Retinal pigment epithelial cell (primary cell): ENCODE data around the gene CMTM5.

Experiments used
- DNase-seq: peaks from one replicate; pipeline ENCODE4 v3.0.0-alpha.2; 2010; ENCODE audit warnings: low read depth
- H3K4me3 ChIP-seq: 2 replicates; pipeline ENCODE4 v1.5.1; 2011; ENCODE audit warnings: mild to moderate bottlenecking, low read length, control low read depth, moderate library complexity
- CTCF ChIP-seq: conservative IDR thresholded peaks from 2 replicates; pipeline ENCODE4 v1.5.1; 2011; ENCODE audit warnings: low read depth, low read length, control low read depth, inconsistent platforms

Gene CMTM5

GRCh38 chr14:23346693-23347405 lies 30.0 kb upstream of the CMTM5 start:
- DNase-seq = no peak
- no peak for TF ChIP-seq CTCF
- no peak overlapping the region for H3K4me3 ChIP-seq

DNA sequence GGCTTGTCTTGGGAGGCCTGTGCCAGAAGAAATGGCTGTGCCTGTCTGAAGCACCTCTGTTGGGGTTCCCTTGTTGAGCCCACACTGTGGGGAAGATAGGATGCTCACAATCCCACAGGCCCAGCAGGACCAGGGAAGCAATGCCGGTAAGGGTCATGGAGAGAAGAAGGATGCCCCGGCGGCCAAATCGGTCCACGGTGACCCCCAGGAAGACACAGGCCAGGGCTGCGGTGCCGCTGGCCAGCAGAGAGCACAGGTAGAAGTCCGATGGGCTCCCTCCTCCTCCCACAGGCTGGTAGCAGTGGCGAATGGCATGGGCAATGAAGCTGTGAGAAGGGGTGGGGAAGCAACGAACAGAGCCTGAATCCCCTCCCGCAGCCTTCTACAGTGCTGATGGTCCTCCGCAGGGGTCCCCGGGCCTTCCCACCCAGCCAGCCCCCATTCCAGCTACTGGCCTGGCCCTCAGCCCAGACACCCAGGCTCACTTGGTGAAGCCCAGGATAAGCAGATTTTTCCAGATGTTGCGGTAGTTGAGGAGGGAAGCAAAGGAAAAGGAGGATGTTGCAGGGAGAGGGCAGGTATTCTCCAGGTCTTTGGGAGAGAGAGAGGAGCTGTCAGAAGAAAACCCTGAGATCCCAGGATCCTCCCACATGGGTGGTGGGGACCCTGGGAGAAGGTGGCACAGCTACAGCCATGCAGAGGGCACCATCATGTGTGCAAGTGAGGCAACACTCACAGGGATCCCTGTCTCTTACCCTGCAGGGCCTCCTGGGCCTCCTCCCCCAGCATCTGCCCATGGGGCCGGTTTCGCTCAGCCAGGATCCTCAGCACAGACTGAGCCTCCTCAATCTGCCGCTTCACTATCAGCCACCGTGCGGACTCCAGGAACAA lies 29.2 kb upstream of the CMTM5 start:
- no peak for DNase-seq
- TF ChIP-seq CTCF = no peak
- H3K4me3 ChIP-seq = no peak overlapping the region

GRCh38 chr14:23348297-23348655 lies 28.6 kb upstream of the CMTM5 start:
- H3K4me3 ChIP-seq = no peak overlapping the region
- TF ChIP-seq CTCF = no peak
- DNase-seq = no peak

DNA sequence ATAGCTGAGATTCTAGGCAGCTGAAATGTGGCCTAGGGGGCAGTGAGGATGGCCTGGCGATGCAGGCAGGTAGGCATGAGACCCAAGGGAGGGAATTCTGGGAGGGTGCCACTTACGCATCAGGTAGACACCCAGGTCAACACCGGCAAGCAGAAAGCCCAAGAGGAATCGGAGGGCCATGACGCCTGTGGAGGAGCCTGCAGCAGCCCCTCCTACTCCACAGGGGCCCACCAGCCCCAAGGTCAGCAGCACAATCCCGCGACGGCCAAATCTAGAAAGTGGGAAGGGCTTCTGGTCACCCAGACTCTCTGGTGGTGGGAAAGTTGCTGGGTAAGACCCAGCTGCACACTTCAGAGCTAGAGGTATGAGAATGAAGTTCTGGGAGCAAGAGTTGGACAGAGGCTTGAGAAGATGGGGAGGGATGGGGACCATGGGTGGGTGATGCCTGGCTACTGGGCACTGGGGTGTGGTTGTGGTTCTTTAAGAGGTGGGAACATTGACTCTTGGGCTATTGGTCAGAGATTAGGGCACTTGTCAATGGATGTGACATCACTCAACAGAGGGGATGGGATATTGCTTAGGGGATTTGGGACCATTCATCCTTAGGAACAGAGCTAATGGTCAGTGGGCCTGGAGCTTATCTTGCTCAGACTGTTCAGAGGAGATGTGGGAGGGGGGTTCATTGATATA lies 27.5 kb upstream of the CMTM5 start:
- H3K4me3 ChIP-seq = no peak overlapping the region
- no peak for TF ChIP-seq CTCF
- DNase-seq = no peak

DNA sequence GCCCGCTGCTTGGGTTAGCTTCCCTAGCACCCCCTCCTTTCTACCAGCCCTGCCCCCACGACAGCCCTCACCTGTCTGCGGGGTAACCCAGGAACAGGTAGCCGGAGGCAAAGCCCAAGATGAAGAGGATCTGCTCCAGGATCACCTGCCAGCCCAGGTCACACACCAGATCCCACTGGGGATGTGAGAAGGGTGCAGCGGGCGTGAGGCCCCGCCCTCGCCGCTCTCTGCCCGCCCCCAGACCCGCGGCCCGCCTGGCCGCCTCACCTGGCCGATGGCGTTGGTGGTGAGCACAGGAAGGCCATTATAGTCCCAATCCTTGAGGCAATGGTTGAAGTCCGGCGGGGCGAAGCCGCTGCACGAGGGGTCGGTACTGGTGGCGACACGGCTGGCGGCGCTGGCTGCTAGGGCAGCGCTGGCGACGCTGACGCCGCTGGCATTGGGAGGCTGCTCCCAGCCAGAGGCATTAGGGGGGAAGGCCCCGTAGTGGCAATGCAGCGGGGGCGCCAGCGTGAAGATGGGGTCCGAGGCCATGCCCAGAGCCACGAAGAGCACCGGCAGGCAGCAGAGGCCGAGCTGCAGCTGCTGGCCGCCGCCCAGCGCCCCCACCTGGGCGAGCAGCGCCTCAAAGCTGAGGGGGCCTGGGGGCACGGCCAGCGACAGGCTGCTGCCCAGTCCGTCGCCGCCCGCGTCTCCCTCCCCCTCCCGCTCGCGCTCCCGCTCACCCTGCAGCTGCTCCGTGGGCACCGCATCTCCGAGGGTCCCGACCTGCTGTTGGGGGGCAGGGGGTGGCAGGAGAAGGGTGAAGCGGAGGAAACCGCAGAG lies 25.0 kb upstream of the CMTM5 start:
- peak overlapping the region; percentile 60 for H3K4me3 ChIP-seq
- TF ChIP-seq CTCF = no peak
- DNase-seq = no peak

DNA sequence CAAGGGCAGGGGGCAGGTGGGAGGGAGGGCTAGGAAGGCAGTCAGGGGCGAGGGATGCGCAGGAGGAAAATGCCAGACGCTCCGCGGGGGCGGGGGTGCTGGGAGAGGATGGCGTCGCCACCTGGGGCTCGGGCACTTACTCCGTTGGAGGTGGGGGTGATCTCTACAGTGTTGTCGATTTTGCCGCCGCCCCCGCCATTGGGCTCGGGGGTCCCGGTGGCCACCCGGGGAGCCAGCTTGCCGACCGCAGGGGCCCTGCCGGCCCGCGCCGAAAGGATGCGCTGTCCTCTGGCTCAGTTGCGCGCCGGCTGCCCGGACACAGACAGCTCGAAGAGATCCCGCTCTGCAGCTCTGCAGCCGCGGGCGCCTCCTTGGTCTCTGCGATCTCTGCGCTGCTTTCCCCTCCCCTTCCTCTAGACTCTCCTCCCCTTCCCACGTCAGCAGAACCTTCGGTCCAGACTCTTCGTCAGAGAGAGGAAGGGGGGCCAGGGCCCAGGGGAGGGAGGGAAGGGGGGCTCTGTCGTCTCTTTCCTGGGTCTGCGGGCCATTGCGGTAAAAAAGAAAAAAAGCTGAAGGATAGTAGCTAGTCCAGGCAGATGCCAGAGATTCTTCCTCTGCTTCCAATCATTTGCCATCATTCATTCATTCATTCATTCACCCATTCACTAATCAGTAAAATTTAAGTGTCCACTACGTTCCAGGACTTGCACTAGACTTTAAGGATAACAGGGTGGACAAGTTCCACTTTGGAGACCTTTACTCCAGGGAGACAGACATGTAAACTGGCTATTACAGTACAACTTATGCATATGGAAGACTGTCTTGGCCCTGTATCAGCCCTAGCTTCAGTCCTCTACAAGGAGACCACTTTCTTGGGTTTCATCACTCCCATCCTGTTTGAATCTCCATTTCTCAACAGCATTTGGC lies 24.1 kb upstream of the CMTM5 start, which contains the start of gene SLC22A17:
Gene SLC22A17 (minus strand): TSS at position 382 of the 927 bp plus-strand sequence.
- DNase-seq = no peak
- peak within 1 kb of the TSS; percentile 60 for H3K4me3 ChIP-seq
- peak; percentile 2 for TF ChIP-seq CTCF
